ENCODE data around the gene CCDC33. TPM values are rescaled to one million over a fixed set of nuclear protein-coding genes. Genes with fewer than 3 reads are reported as not detected.

CCDC33 gene
- total RNA-seq, 1 experiment from 2014 or later: not detected

DNA sequence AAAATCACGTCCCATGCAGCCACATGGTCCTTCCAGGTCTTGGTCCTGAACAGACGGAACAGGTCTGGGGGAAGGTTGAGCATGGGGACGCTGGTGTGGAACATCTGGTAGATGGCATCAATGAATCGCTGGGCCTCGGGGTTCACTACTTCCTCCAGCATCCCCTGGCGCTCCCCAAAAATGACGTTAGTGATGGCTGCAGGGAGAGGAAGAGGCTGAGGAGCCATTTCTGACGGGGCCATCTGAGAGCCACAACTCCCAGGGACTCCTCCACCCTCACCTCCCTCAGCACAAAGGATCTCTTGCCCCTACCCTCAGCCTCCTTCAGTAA is 107.6 kb downstream of the CCDC33 start:
- no peak for DNase-seq
- intact Hi-C loops (cut with micrococcal nuclease; ENCODE audit: unreplicated experiment): no loop called here
- no peak overlapping the region for H3K27ac Mint-ChIP-seq (ENCODE audit: unreplicated experiment)
- Histone ChIP-seq H3K36me3 (ENCODE audit: control insufficient read depth, insufficient read depth, low read length) (no peaks in the 10 kb centered on the region), H3K9me3 (no peaks in the 10 kb centered on the region), H3K4me3 (ENCODE audit: low read depth, low read length) (no peak overlapping the region), H3K4me1 (0 out of 2 replicates have a peak, but pooled peaks cover 7% of the 10 kb centered on the region), H3K27me3 (replicated peaks; ENCODE audit: control insufficient read depth, insufficient read depth, low read length) (no peaks in the 10 kb centered on the region)
- no peaks in the 10 kb centered on the region for H3K4me1 Mint-ChIP-seq (ENCODE audit: low read depth, unreplicated experiment)
- peaks cover 5% of the 10 kb centered on the region for H3K27me3 Mint-ChIP-seq (ENCODE audit: insufficient read depth, unreplicated experiment)
- TF ChIP-seq, protein P1, sequence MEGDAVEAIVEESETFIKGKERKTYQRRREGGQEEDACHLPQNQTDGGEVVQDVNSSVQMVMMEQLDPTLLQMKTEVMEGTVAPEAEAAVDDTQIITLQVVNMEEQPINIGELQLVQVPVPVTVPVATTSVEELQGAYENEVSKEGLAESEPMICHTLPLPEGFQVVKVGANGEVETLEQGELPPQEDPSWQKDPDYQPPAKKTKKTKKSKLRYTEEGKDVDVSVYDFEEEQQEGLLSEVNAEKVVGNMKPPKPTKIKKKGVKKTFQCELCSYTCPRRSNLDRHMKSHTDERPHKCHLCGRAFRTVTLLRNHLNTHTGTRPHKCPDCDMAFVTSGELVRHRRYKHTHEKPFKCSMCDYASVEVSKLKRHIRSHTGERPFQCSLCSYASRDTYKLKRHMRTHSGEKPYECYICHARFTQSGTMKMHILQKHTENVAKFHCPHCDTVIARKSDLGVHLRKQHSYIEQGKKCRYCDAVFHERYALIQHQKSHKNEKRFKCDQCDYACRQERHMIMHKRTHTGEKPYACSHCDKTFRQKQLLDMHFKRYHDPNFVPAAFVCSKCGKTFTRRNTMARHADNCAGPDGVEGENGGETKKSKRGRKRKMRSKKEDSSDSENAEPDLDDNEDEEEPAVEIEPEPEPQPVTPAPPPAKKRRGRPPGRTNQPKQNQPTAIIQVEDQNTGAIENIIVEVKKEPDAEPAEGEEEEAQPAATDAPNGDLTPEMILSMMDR (IDR thresholded peaks at IDR 0.05; ENCODE audit: insufficient read depth in 1 of 2, low read depth in 1 of 2, low read length in 1 of 2, severe bottlenecking in 1 of 2, unreplicated experiment in 1 of 2): no peak
- no peaks in the 10 kb centered on the region for H3K36me3 Mint-ChIP-seq (ENCODE audit: insufficient read depth, unreplicated experiment)
- H3K4me3 Mint-ChIP-seq (ENCODE audit: unreplicated experiment): no peak overlapping the region
- ChIA-PET CTCF (no interaction called here), POLR2A (no interaction called here)
- no TSS peak for BruUV-seq (replicated peaks)
- no peaks in the 10 kb centered on the region for H3K9me3 Mint-ChIP-seq (ENCODE audit: unreplicated experiment)

DNA sequence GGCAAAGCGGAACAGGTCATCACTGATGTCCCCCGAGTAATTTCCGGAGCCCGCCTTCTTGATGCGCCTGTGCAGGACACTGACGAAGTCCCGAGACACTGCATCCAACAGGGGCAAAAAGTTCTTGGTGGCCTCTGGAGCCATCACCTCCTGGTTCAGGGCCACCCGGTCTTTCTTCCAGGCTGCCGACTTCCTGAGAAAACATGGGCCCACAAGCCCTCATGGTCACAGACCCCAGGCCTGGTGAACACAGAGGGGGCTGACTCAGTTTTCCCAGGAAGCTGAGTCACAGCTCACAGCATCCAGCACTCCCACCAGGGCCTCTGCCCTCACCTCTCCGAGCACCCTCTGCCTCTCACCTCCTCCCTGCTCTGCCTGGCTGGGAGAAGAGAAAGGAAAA is 108.9 kb downstream of the CCDC33 start:
- intact Hi-C loops (cut with micrococcal nuclease; ENCODE audit: unreplicated experiment): no loop called here
- no TSS peak for BruUV-seq (replicated peaks)
- H3K27me3 Mint-ChIP-seq (ENCODE audit: insufficient read depth, unreplicated experiment): peaks cover 7% of the 10 kb centered on the region
- H3K27ac Mint-ChIP-seq (ENCODE audit: unreplicated experiment): no peak overlapping the region
- Histone ChIP-seq H3K4me3 (ENCODE audit: low read depth, low read length) (no peak overlapping the region), H3K36me3 (ENCODE audit: control insufficient read depth, insufficient read depth, low read length) (no peaks in the 10 kb centered on the region), H3K9me3 (no peaks in the 10 kb centered on the region), H3K27me3 (replicated peaks; ENCODE audit: control insufficient read depth, insufficient read depth, low read length) (no peaks in the 10 kb centered on the region), H3K4me1 (0 out of 2 replicates have a peak, but pooled peaks cover 3% of the 10 kb centered on the region)
- DNase-seq: no peak
- TF ChIP-seq, protein P1 (IDR thresholded peaks at IDR 0.05; ENCODE audit: insufficient read depth in 1 of 2, low read depth in 1 of 2, low read length in 1 of 2, severe bottlenecking in 1 of 2, unreplicated experiment in 1 of 2): no peak
- H3K4me1 Mint-ChIP-seq (ENCODE audit: low read depth, unreplicated experiment): no peaks in the 10 kb centered on the region
- no peak overlapping the region for H3K4me3 Mint-ChIP-seq (ENCODE audit: unreplicated experiment)
- H3K36me3 Mint-ChIP-seq (ENCODE audit: insufficient read depth, unreplicated experiment): no peaks in the 10 kb centered on the region
- H3K9me3 Mint-ChIP-seq (ENCODE audit: unreplicated experiment): no peaks in the 10 kb centered on the region
- ChIA-PET CTCF (interaction anchor here (0.5 kb wide), 1 partner anchor 15 kb away, joined by 6 read pairs; no protein-coding TSS in a partner anchor), POLR2A (no interaction called here)

DNA sequence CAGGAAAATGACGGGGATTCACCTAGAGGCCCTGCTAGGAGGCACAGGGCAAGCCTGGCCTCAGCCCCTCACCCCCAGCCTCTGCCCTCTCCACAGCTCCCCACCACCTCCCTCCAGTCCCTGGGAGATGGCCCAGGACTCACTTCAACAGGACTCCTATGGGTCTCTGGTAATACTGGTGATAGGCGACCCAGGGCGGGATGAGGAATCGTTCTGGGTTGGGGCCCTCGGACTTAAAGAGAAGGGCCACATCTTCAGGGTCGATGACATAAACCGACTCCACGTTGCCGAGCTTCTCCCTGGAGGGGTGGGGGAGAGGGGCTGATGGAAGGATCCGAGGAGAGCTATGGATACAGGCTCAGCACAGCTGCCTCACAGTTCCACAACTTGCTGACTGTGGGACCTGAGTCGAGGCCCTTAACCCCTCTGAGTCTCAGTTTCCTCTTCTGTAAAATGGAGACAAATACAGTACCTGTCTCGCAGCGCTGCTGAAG is 111.7 kb downstream of the CCDC33 start:
- CTCF ChIA-PET: no interaction called here
- H3K27ac Mint-ChIP-seq (ENCODE audit: unreplicated experiment): no peak overlapping the region
- BruUV-seq (replicated peaks): no TSS peak
- H3K9me3 Mint-ChIP-seq (ENCODE audit: unreplicated experiment): no peaks in the 10 kb centered on the region
- TF ChIP-seq, protein P1 (IDR thresholded peaks at IDR 0.05; ENCODE audit: insufficient read depth in 1 of 2, low read depth in 1 of 2, low read length in 1 of 2, severe bottlenecking in 1 of 2, unreplicated experiment in 1 of 2): no peak
- intact Hi-C loops (cut with micrococcal nuclease; ENCODE audit: unreplicated experiment): no loop called here
- H3K9me3 ChIP-seq: no peaks in the 10 kb centered on the region
- no peaks in the 10 kb centered on the region for H3K27me3 ChIP-seq (replicated peaks; ENCODE audit: control insufficient read depth, insufficient read depth, low read length)
- no peaks in the 10 kb centered on the region for H3K4me1 ChIP-seq
- no peaks in the 10 kb centered on the region for H3K4me1 Mint-ChIP-seq (ENCODE audit: low read depth, unreplicated experiment)
- no peaks in the 10 kb centered on the region for H3K36me3 Mint-ChIP-seq (ENCODE audit: insufficient read depth, unreplicated experiment)
- no peak overlapping the region for H3K4me3 Mint-ChIP-seq (ENCODE audit: unreplicated experiment)
- peaks cover 14% of the 10 kb centered on the region for H3K27me3 Mint-ChIP-seq (ENCODE audit: insufficient read depth, unreplicated experiment)
- no peak overlapping the region for H3K4me3 ChIP-seq (ENCODE audit: low read depth, low read length)
- DNase-seq: no peak
- H3K36me3 ChIP-seq (ENCODE audit: control insufficient read depth, insufficient read depth, low read length): no peaks in the 10 kb centered on the region
- POLR2A ChIA-PET: no interaction called here
